ENCODE measurements around the gene HNRNPL.

Gene HNRNPL

GRCh38 chr19:38841787-38842438 lies 7.9 kb downstream of the HNRNPL start:
- no peak for DNase-seq (ENCODE audit: low spot score)
- TF ChIP-seq CTCF (IDR thresholded peaks at IDR 0.05; ENCODE audit: extremely low read depth, missing control alignments) = no peak

- TF ChIP-seq CTCF (IDR thresholded peaks at IDR 0.05; ENCODE audit: extremely low read depth, missing control alignments) = no peak
- no peak for DNase-seq (ENCODE audit: low spot score)
Measured at GRCh38 chr19:38841180-38841766, 8.5 kb downstream of the HNRNPL start.

- no peak for TF ChIP-seq CTCF (IDR thresholded peaks at IDR 0.05; ENCODE audit: extremely low read depth, missing control alignments)
- DNase-seq (ENCODE audit: low spot score) = no peak
Measured at GRCh38 chr19:38840583-38840968, 9.2 kb downstream of the HNRNPL start.

- no peak for TF ChIP-seq CTCF (IDR thresholded peaks at IDR 0.05; ENCODE audit: extremely low read depth, missing control alignments)
- no peak for DNase-seq (ENCODE audit: low spot score)
Measured at GRCh38 chr19:38839816-38840582, 9.8 kb downstream of the HNRNPL start.

- no peak for DNase-seq (ENCODE audit: low spot score)
- TF ChIP-seq CTCF (IDR thresholded peaks at IDR 0.05; ENCODE audit: extremely low read depth, missing control alignments) = no peak
Measured at GRCh38 chr19:38838986-38839761, 10.6 kb downstream of the HNRNPL start.

GRCh38 chr19:38838208-38838985 lies 11.4 kb downstream of the HNRNPL start:
- DNase-seq (ENCODE audit: low spot score) = no peak
- TF ChIP-seq CTCF (IDR thresholded peaks at IDR 0.05; ENCODE audit: extremely low read depth, missing control alignments) = no peak
